GM23338 (cell line): ENCODE results near the gene UBAC2. TPM values are rescaled to one million over a fixed set of nuclear protein-coding genes. Genes with fewer than 3 reads are reported as not detected.

Source experiments
- ATAC-seq: fragments of 200-7000 bp; cut with Tn5 transposase; 3 replicates; pipeline ENCODE4 v1.9.1; 2020
- DNase-seq: peaks from one replicate; pipeline ENCODE4 v3.0.0-alpha.2; 2015; ENCODE audit warnings: low spot score
- H2AFZ ChIP-seq: fragments of 200-600 bp; sonication (generic); 2 replicates; pipeline ENCODE4 v1.8.0; 2016; ENCODE audit warnings: antibody characterized with exemption, mild to moderate bottlenecking, moderate library complexity
- H3F3A ChIP-seq: fragments of 200-600 bp; sonication (generic); replicated peaks from 2 replicates; pipeline ENCODE4 v1.8.0; 2017; ENCODE audit warnings: antibody characterized with exemption, mixed run types, low read depth
- H3K27ac ChIP-seq: fragments of 200-600 bp; sonication (generic); 2 replicates; pipeline ENCODE4 v1.6.1; 2016; ENCODE audit warnings: low read depth
- H3K27me3 ChIP-seq: fragments of 200-600 bp; sonication (generic); 2 replicates; pipeline ENCODE4 v1.8.0; 2016; ENCODE audit warnings: mild to moderate bottlenecking, mixed run types, moderate library complexity; ENCODE audit not compliant: insufficient read depth
- H3K36me3 ChIP-seq: fragments of 200-600 bp; sonication (generic); 2 replicates; pipeline ENCODE4 v1.8.0; 2016; ENCODE audit warnings: mild to moderate bottlenecking; ENCODE audit not compliant: insufficient read depth
- H3K4me1 ChIP-seq: fragments of 200-600 bp; sonication (generic); 2 replicates; pipeline ENCODE4 v1.8.0; 2016; ENCODE audit warnings: mild to moderate bottlenecking, moderate library complexity; ENCODE audit not compliant: insufficient read depth
- H3K4me2 ChIP-seq: fragments of 200-600 bp; sonication (generic); 2 replicates; pipeline ENCODE4 v1.7.1; 2017; ENCODE audit warnings: mixed run types
- H3K4me3 ChIP-seq: fragments of 200-600 bp; sonication (generic); 2 replicates; pipeline ENCODE4 v1.6.1; 2016; ENCODE audit warnings: mixed run types
- H3K79me2 ChIP-seq: fragments of 200-600 bp; sonication (generic); replicated peaks from 2 replicates; pipeline ENCODE4 v1.8.0; 2017; ENCODE audit warnings: mild to moderate bottlenecking; ENCODE audit not compliant: insufficient read depth
- H3K9me2 ChIP-seq: fragments of 200-600 bp; sonication (generic); 2 replicates; pipeline ENCODE4 v1.8.0; 2017; ENCODE audit not compliant: insufficient read depth
- H4K20me1 ChIP-seq: fragments of 200-600 bp; sonication (generic); replicated peaks from 2 replicates; pipeline ENCODE4 v1.8.0; 2017; ENCODE audit warnings: mild to moderate bottlenecking; ENCODE audit not compliant: insufficient read depth
- H3K27ac Mint-ChIP-seq: 2 replicates; pipeline ENCODE4 v1.8.0; 2020; ENCODE audit warnings: inconsistent platforms, mild to moderate bottlenecking, moderate library complexity, mixed read lengths
- H3K27me3 Mint-ChIP-seq: 3 replicates; pipeline ENCODE4 v1.8.0; 2022; ENCODE audit warnings: low read depth, mild to moderate bottlenecking, moderate library complexity, mixed read lengths, inconsistent platforms; ENCODE audit not compliant: insufficient read depth, poor library complexity
- H3K36me3 Mint-ChIP-seq: 3 replicates; pipeline ENCODE4 v1.8.0; 2021; ENCODE audit warnings: low read depth, mild to moderate bottlenecking, inconsistent platforms, moderate library complexity, mixed read lengths
- H3K4me1 Mint-ChIP-seq: 3 replicates; pipeline ENCODE4 v1.8.0; 2020; ENCODE audit warnings: mild to moderate bottlenecking, inconsistent platforms, mixed read lengths
- H3K4me3 Mint-ChIP-seq: 3 replicates; pipeline ENCODE4 v1.8.0; 2021; ENCODE audit warnings: moderate library complexity, mild to moderate bottlenecking, inconsistent platforms, mixed read lengths
- H3K9me3 Mint-ChIP-seq: 3 replicates; pipeline ENCODE4 v1.8.0; 2020; ENCODE audit warnings: moderate library complexity, mild to moderate bottlenecking, inconsistent platforms, mixed read lengths
- EZH2phosphoT487 ChIP-seq: fragments of 200-600 bp; sonication (generic); IDR thresholded peaks from one replicate; pipeline ENCODE4 v1.8.1; 2018; ENCODE audit warnings: antibody characterized with exemption; ENCODE audit not compliant: unreplicated experiment
- JUNB ChIP-seq: IDR thresholded peaks from one replicate; pipeline ENCODE4 v1.6.1; 2016; ENCODE audit warnings: antibody characterized with exemption; ENCODE audit not compliant: unreplicated experiment
- STAT1 ChIP-seq: IDR thresholded peaks from one replicate; pipeline ENCODE4 v1.6.1; 2016; ENCODE audit warnings: antibody characterized with exemption; ENCODE audit not compliant: unreplicated experiment
- ZNF331 ChIP-seq: fragments of 250-450 bp; sonication (Bioruptor Pico); IDR thresholded peaks from 2 replicates; pipeline ENCODE4 v1.5.0; 2020; ENCODE audit warnings: low read depth, mild to moderate bottlenecking, moderate library complexity
- polyA plus RNA-seq: library from polyadenylated mRNA; unstranded; fragments of >200 nt; fragmentation: Nextera tagmentation; extraction: Ambion mirVana; gene quantifications from 2 replicates; pipeline ENCODE4 v1.2.1, GENCODE V29; 2016
- total RNA-seq: library from RNA; depleted of rRNA; stranded (reverse); fragments of >200 nt; shearing (Covaris generic); gene quantifications from 2 replicates; pipeline ENCODE4 v1.2.3, GENCODE V29; 2014
- TF ChIP-seq, protein P1 (sequence below): fragments of 250-450 bp; sonication (Bioruptor Pico); IDR thresholded peaks from 2 replicates; pipeline ENCODE4 v1.5.0; 2020; ENCODE audit warnings: mild to moderate bottlenecking, moderate library complexity

The UBAC2 gene
- total and polyA plus RNA-seq, 2 experiments from 2014 or later: 37.9 to 76.9 TPM

DNA sequence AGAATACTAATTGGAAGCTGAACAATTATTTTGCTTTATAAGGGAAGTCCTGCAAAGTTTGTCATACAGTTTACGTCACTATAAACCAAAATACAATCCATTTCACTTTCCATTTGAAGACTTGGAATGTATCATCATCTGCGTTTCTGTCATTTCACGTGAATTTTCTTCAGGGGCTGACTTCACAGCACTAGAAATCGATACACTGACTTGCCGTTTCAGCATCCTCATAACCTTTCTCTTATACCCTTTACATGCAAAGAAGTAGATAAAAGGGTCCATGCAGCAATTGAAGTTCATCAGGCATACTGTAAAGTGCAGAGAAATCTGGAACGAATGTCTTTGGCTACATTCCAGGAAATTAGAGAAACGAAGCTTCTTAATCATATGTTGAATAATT is 94.3 kb downstream of the UBAC2 start (continued):
- TF ChIP-seq, protein P1, sequence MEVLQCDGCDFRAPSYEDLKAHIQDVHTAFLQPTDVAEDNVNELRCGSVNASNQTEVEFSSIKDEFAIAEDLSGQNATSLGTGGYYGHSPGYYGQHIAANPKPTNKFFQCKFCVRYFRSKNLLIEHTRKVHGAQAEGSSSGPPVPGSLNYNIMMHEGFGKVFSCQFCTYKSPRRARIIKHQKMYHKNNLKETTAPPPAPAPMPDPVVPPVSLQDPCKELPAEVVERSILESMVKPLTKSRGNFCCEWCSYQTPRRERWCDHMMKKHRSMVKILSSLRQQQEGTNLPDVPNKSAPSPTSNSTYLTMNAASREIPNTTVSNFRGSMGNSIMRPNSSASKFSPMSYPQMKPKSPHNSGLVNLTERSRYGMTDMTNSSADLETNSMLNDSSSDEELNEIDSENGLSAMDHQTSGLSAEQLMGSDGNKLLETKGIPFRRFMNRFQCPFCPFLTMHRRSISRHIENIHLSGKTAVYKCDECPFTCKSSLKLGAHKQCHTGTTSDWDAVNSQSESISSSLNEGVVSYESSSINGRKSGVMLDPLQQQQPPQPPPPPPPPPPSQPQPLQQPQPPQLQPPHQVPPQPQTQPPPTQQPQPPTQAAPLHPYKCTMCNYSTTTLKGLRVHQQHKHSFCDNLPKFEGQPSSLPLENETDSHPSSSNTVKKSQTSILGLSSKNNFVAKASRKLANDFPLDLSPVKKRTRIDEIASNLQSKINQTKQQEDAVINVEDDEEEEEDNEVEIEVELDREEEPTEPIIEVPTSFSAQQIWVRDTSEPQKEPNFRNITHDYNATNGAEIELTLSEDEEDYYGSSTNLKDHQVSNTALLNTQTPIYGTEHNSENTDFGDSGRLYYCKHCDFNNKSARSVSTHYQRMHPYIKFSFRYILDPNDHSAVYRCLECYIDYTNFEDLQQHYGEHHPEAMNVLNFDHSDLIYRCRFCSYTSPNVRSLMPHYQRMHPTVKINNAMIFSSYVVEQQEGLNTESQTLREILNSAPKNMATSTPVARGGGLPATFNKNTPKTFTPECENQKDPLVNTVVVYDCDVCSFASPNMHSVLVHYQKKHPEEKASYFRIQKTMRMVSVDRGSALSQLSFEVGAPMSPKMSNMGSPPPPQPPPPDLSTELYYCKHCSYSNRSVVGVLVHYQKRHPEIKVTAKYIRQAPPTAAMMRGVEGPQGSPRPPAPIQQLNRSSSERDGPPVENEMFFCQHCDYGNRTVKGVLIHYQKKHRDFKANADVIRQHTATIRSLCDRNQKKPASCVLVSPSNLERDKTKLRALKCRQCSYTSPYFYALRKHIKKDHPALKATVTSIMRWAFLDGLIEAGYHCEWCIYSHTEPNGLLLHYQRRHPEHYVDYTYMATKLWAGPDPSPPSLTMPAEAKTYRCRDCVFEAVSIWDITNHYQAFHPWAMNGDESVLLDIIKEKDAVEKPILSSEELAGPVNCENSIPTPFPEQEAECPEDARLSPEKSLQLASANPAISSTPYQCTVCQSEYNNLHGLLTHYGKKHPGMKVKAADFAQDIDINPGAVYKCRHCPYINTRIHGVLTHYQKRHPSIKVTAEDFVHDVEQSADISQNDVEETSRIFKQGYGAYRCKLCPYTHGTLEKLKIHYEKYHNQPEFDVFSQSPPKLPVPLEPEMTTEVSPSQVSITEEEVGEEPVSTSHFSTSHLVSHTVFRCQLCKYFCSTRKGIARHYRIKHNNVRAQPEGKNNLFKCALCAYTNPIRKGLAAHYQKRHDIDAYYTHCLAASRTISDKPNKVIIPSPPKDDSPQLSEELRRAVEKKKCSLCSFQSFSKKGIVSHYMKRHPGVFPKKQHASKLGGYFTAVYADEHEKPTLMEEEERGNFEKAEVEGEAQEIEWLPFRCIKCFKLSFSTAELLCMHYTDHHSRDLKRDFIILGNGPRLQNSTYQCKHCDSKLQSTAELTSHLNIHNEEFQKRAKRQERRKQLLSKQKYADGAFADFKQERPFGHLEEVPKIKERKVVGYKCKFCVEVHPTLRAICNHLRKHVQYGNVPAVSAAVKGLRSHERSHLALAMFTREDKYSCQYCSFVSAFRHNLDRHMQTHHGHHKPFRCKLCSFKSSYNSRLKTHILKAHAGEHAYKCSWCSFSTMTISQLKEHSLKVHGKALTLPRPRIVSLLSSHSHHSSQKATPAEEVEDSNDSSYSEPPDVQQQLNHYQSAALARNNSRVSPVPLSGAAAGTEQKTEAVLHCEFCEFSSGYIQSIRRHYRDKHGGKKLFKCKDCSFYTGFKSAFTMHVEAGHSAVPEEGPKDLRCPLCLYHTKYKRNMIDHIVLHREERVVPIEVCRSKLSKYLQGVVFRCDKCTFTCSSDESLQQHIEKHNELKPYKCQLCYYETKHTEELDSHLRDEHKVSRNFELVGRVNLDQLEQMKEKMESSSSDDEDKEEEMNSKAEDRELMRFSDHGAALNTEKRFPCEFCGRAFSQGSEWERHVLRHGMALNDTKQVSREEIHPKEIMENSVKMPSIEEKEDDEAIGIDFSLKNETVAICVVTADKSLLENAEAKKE (CRISPR knock-in tag): no peak
- TF ChIP-seq JUNB (no peak), ZNF331 (no peak), EZH2phosphoT487 (no peak)

DNA sequence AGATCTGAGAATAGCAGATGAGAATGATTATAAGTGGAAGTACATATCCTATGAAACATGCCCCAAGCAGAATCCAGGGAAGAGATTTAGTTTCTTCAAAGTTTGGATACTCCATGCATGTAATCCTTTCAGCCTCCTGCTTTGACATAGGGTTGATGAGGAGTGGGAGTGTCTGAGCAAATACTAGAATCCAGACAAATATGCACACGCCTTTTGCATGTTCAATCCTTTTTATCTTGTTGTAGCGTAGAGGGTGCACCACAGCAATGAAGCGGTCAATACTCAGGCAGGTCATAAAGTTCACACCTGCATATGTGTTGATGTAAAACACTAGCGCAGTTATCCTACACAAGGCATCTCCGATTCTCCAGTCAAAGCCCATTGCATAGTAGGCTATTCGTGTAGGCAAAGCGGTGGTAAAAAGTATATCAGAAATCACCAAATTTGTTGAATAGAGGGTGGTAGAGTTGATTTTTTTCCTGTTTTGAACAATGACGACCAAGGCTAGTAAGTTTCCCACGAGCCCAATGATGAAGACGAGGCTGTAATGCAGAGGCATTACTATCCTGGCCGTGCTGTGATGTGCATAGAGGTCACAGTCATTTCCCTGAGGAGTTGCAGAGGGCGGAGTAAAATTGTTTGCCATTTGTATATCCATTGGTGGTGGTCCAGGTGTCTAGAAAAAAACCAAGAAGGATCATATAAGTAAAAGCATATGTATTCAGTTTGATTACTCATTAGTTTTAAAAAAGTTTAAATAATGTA is 95.0 kb downstream of the UBAC2 start:
- Mint-ChIP-seq H3K4me3 (no peak overlapping the region), H3K27me3 (no peaks in the 10 kb centered on the region), H3K4me1 (peaks cover 8% of the 10 kb centered on the region), H3K27ac (no peak overlapping the region), H3K36me3 (no peaks in the 10 kb centered on the region), H3K9me3 (no peaks in the 10 kb centered on the region)
- Histone ChIP-seq H3K27ac (no peak overlapping the region), H3K4me3 (no peak overlapping the region), H3K9me2 (no peaks in the 10 kb centered on the region), H2AFZ (no peak overlapping the region), H3K4me1 (no peaks in the 10 kb centered on the region), H3K36me3 (no peaks in the 10 kb centered on the region), H3K79me2 (0 out of 2 replicates have a peak, but pooled peaks cover 3% of the 10 kb centered on the region), H3K27me3 (no peaks in the 10 kb centered on the region), H3K4me2 (no peak overlapping the region), H4K20me1 (peaks cover 6% of the 10 kb centered on the region; the same call in 1 of the 2 replicates), H3F3A (no peaks in the 10 kb centered on the region)
- no peak for ATAC-seq
- no peak for DNase-seq
- TF ChIP-seq EZH2phosphoT487 (no peak), STAT1 (no peak)
